Measurements from ENCODE around the gene TNFAIP2.

DNA sequence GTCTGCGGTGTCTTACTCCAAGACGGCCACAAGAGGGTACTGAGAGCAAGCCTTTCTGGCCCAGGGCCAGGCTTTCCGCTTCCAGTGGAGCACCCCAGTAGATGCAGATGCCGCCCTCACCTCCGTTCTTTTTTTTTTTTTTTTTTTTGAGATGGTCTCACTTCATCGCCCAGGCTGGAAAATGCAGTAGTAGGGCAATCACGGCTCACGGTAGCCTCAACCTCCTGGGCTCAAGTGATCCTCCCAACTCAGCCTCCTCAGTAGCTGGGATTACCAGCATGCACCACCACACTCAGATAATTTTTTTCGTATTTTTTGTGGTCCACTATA, 44.9 kb upstream of the TNFAIP2 start:
- TF ChIP-seq, protein P1, sequence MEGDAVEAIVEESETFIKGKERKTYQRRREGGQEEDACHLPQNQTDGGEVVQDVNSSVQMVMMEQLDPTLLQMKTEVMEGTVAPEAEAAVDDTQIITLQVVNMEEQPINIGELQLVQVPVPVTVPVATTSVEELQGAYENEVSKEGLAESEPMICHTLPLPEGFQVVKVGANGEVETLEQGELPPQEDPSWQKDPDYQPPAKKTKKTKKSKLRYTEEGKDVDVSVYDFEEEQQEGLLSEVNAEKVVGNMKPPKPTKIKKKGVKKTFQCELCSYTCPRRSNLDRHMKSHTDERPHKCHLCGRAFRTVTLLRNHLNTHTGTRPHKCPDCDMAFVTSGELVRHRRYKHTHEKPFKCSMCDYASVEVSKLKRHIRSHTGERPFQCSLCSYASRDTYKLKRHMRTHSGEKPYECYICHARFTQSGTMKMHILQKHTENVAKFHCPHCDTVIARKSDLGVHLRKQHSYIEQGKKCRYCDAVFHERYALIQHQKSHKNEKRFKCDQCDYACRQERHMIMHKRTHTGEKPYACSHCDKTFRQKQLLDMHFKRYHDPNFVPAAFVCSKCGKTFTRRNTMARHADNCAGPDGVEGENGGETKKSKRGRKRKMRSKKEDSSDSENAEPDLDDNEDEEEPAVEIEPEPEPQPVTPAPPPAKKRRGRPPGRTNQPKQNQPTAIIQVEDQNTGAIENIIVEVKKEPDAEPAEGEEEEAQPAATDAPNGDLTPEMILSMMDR (conservative IDR thresholded peaks at IDR 0.05; ENCODE audit: low read depth, low read length) = peak; percentile 75
- TF ChIP-seq SMC3 (IDR thresholded peaks at IDR 0.05; ENCODE audit: low read depth, low read length) (peak; percentile 71), RCOR1 (IDR thresholded peaks at IDR 0.05; ENCODE audit: insufficient replicate concordance, low read length) (no peak), RAD21 (IDR thresholded peaks at IDR 0.05; ENCODE audit: low read length) (peak; percentile 64), BHLHE40 (IDR thresholded peaks at IDR 0.05; ENCODE audit: low read depth, low read length) (no peak), POLR2A (IDR thresholded peaks at IDR 0.05; ENCODE audit: low read depth, low read length) (no peak), RFX5 (IDR thresholded peaks at IDR 0.05; ENCODE audit: low read depth, low read length) (no peak), FOS (IDR thresholded peaks at IDR 0.05; ENCODE audit: low read depth, low read length) (no peak), CEBPB (IDR thresholded peaks at IDR 0.05; ENCODE audit: low read depth, low read length) (no peak)
- TF ChIP-seq, protein P2, sequence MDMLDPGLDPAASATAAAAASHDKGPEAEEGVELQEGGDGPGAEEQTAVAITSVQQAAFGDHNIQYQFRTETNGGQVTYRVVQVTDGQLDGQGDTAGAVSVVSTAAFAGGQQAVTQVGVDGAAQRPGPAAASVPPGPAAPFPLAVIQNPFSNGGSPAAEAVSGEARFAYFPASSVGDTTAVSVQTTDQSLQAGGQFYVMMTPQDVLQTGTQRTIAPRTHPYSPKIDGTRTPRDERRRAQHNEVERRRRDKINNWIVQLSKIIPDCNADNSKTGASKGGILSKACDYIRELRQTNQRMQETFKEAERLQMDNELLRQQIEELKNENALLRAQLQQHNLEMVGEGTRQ (IDR thresholded peaks at IDR 0.05; ENCODE audit: low read depth, low read length) = no peak

Data from IMR-90 (cell line).